K562 (cell line): Measurements from ENCODE around the gene ANKMY1. TPM values are rescaled to one million over a fixed set of nuclear protein-coding genes. Genes with fewer than 3 reads are reported as not detected.
A peak's percentile ranks its signal among the peaks of the same experiment; 100 is the strongest.

Experiments
- ATAC-seq: fragments of 200-7000 bp; cut with Tn5 transposase; 3 replicates; pipeline ENCODE4 v1.9.1; 2020; ENCODE audit warnings: moderate library complexity
- BruUV-seq: library from RNA; stranded (reverse); fragments of 400-500 nt; replicated peaks from 2 replicates; lab custom pipeline; 2021; lab: Mats Ljungman, UMichigan
- CTCF ChIA-PET: fragments of 300-600 bp; formaldehyde crosslinking; extraction: SDS; loops from one replicate; lab custom pipeline; 2021; ENCODE audit warnings: low intra/inter-chr PET ratio; lab: Yijun Ruan, JAX
- POLR2A ChIA-PET: fragments of 300-600, 350-650 bp; sonication (Branson Sonifier 250); formaldehyde crosslinking; extraction: SDS; loops from one replicate; lab custom pipeline; 2021; ENCODE audit warnings: antibody characterized with exemption, inconsistent platforms; lab: Yijun Ruan, JAX
- DNase-seq, 4 experiments: peaks; one replicate each; pipeline versions ENCODE4 v3.0.0 to v3.0.0-alpha.2; 2011 to 2018; ENCODE audit warnings: low spot score in 3 of 4, mixed read lengths in 3 of 4; ENCODE audit errors: extremely low read depth in 1 of 4
- FAIRE-seq: peaks from 2 replicates; lab custom pipeline; 2011; peaks lifted over from hg19 to GRCh38; lab: Jason Lieb, UNC
- H2AFZ ChIP-seq: 2 replicates; pipeline ENCODE4 v1.6.0; 2011; ENCODE audit warnings: low read depth, low read length, control low read depth, inconsistent platforms
- H3K27ac ChIP-seq: fragments of 200-600 bp; 3 replicates; pipeline ENCODE4 v1.8.0; 2011; ENCODE audit warnings: low read depth, mild to moderate bottlenecking, control low read depth, inconsistent platforms, low read length, moderate library complexity, mixed read lengths; ENCODE audit errors: extremely low read depth
- H3K27me3 ChIP-seq, 2 experiments: fragments of 300-600 bp in 1 of 2; 2 replicates in 1 of 2; 3 replicates in 1 of 2; pipeline versions ENCODE4 v1.6.0 to v1.8.0; 2011; ENCODE audit warnings: inconsistent platforms in 2 of 2, low read length in 2 of 2, mild to moderate bottlenecking in 1 of 2, mixed read lengths in 1 of 2, moderate library complexity in 1 of 2; ENCODE audit not compliant: control insufficient read depth in 2 of 2, insufficient read depth in 2 of 2
- H3K36me3 ChIP-seq: fragments of 300-600 bp; 3 replicates; pipeline ENCODE4 v1.8.0; 2011; ENCODE audit warnings: mild to moderate bottlenecking, low read length, inconsistent platforms; ENCODE audit not compliant: control insufficient read depth, insufficient read depth
- H3K4me1 ChIP-seq, 2 experiments: fragments of 200-600 bp in 1 of 2; replicated peaks in 1 of 2; 2 replicates in 1 of 2; 3 replicates in 1 of 2; pipeline versions ENCODE4 v1.5.1 to v1.8.0; 2011; ENCODE audit warnings: inconsistent platforms in 2 of 2, low read length in 2 of 2, mild to moderate bottlenecking in 1 of 2, mixed read lengths in 1 of 2, moderate library complexity in 1 of 2; ENCODE audit not compliant: control insufficient read depth in 2 of 2, insufficient read depth in 2 of 2
- H3K4me2 ChIP-seq: 2 replicates; pipeline ENCODE4 v1.6.1; 2011; ENCODE audit warnings: low read length, control low read depth, inconsistent platforms, mixed read lengths; ENCODE audit not compliant: insufficient read depth
- H3K4me3 ChIP-seq: fragments of 200-600 bp; sonication (generic), shearing (Covaris generic); 2 replicates; pipeline ENCODE4 v1.5.1; 2016; ENCODE audit warnings: control low read depth, inconsistent platforms
- H3K79me2 ChIP-seq: fragments of 200-600 bp; 3 replicates; pipeline ENCODE4 v1.8.0; 2011; ENCODE audit warnings: low read length, inconsistent platforms; ENCODE audit not compliant: control insufficient read depth, insufficient read depth
- H3K9ac ChIP-seq, 2 experiments: 2 replicates each; pipeline versions ENCODE4 v1.6.0 to v1.6.1; 2011; ENCODE audit warnings: low read depth in 2 of 2, low read length in 2 of 2, control low read depth in 1 of 2, inconsistent platforms in 1 of 2, mild to moderate bottlenecking in 1 of 2, mixed read lengths in 1 of 2; ENCODE audit not compliant: insufficient read depth in 1 of 2
- H3K9me1 ChIP-seq: one replicate; pipeline ENCODE4 v1.6.0; 2011; ENCODE audit warnings: inconsistent platforms, mild to moderate bottlenecking, low read length, moderate library complexity; ENCODE audit not compliant: control insufficient read depth, insufficient read depth
- H3K9me3 ChIP-seq: replicated peaks from 2 replicates; pipeline ENCODE4 v1.5.1; 2011; ENCODE audit warnings: low read depth, low read length, inconsistent platforms; ENCODE audit not compliant: control insufficient read depth, insufficient read depth
- H4K20me1 ChIP-seq: replicated peaks from 2 replicates; pipeline ENCODE4 v1.6.1; 2011; ENCODE audit warnings: low read length, inconsistent platforms, mixed read lengths; ENCODE audit not compliant: control insufficient read depth, insufficient read depth
- ETV5 ChIP-seq: sonication (generic); formaldehyde crosslinking; IDR thresholded peaks from 2 replicates; pipeline ENCODE4 v1.4.0; 2020; ENCODE audit warnings: low read depth, mild to moderate bottlenecking, missing genetic modification reagents
- KDM1A ChIP-seq, 2 experiments: fragments of 450-650 bp; IDR thresholded peaks; 2 replicates each; pipeline ENCODE4 v1.6.1; 2016; ENCODE audit warnings: mild to moderate bottlenecking in 2 of 2
- MAX ChIP-seq: sonication (generic); formaldehyde crosslinking; IDR thresholded peaks from 2 replicates; pipeline ENCODE4 v1.9.0; 2022; ENCODE audit warnings: mild to moderate bottlenecking, missing genetic modification reagents
- NFIC ChIP-seq: fragments of 450-650 bp; IDR thresholded peaks from 2 replicates; pipeline ENCODE4 v1.6.1; 2017; ENCODE audit warnings: mild to moderate bottlenecking, inconsistent platforms
- SREBF2 ChIP-seq: sonication (generic); formaldehyde crosslinking; IDR thresholded peaks from 2 replicates; pipeline ENCODE4 v1.4.0; 2020; ENCODE audit warnings: mild to moderate bottlenecking, missing genetic modification reagents
- ZNF224 ChIP-seq: sonication (generic); formaldehyde crosslinking; IDR thresholded peaks from 2 replicates; pipeline ENCODE4 v1.8.0; 2022; ENCODE audit warnings: mild to moderate bottlenecking, missing genetic modification reagents
- ZNF431 ChIP-seq: sonication (generic); formaldehyde crosslinking; IDR thresholded peaks from 2 replicates; pipeline ENCODE4 v1.8.0; 2022; ENCODE audit warnings: mild to moderate bottlenecking, missing genetic modification reagents
- ZNF717 ChIP-seq: fragments of 250-450 bp; sonication (Bioruptor Pico); IDR thresholded peaks from 2 replicates; pipeline ENCODE4 v1.5.0; 2021
- WGBS: fragments of 100-300 bp; shearing (Covaris generic); methylation state at CpG from one replicate; pipeline ENCODE4 v1.1.6; 2016; ENCODE audit warnings: low coverage, mixed read lengths; ENCODE audit not compliant: insufficient coverage; ENCODE audit errors: missing lambda C conversion rate; 5-methylcytosine and 5-hydroxymethylcytosine counted together
- in situ Hi-C: fragments of 300-500 bp; cut with MboI; formaldehyde crosslinking; loops from 4 replicates; pipeline ENCODE4 v1.15.0; 2018; ENCODE audit warnings: inconsistent platforms, mixed read lengths
- intact Hi-C: fragments of 100-400 bp; cut with micrococcal nuclease; formaldehyde crosslinking; loops from 2 replicates; pipeline ENCODE4 v1.14.2; 2022
- polyA plus RNA-seq, 8 experiments: library from polyadenylated mRNA; depleted of rRNA in 4 of 8; stranded (reverse) in 5 of 8; unstranded in 3 of 8; fragments of >200 nt; fragmentation: Nextera tagmentation in 2 of 8; fragmentation: Illumina TruSeq in 1 of 8; extraction: Ambion mirVana in 2 of 8; extraction: Trizol in 1 of 8; gene quantifications; 2 replicates each; pipeline versions ENCODE4 v1.2.1 to v1.2.3, GENCODE V29; 2011 to 2014; ENCODE audit warnings: inconsistent platforms in 1 of 8, missing spikeins in 1 of 8
- total RNA-seq, 7 experiments: library from RNA; depleted of rRNA in 6 of 7; stranded (reverse); fragments of >200 nt in 6 of 7; fragmentation: Illumina TruSeq in 2 of 7; extraction: Trizol in 2 of 7; gene quantifications; 2 replicates each; pipeline versions ENCODE4 v1.2.1 to v1.2.3, GENCODE V29; 2011 to 2021; ENCODE audit warnings: low replicate concordance in 1 of 7

Gene ANKMY1
- total and polyA plus RNA-seq, 9 of the 15 experiments (the other 6 are each of a cell fraction or from before 2014, with no cell fraction given) = 0.75 to 15.1 (median 11.7) TPM

- no peak for FAIRE-seq
Measured at GRCh38 chr2:240469740-240470139, 88.0 kb downstream of the ANKMY1 start.

GRCh38 chr2:240469239-240469636, 88.5 kb downstream of the ANKMY1 start:
- FAIRE-seq (no peak), ATAC-seq (no peak), DNase-seq (no peak)
- no peak overlapping the region for H3K9ac ChIP-seq
- no peaks in the 10 kb centered on the region for H3K79me2 ChIP-seq
- H3K9me1 ChIP-seq = no peaks in the 10 kb centered on the region
- TF ChIP-seq ZNF431 (no peak), SREBF2 (no peak), NFIC (no peak), ZNF224 (CRISPR knock-in tag) (no peak), ETV5 (CRISPR knock-in tag) (no peak)
- peaks cover 0 to 7% of the 10 kb centered on the region in 2 experiments; a peak in 1 of 5 replicates for H3K4me1 ChIP-seq
- BruUV-seq = no TSS peak
- H3K36me3 ChIP-seq = no peaks in the 10 kb centered on the region
- no peaks in the 10 kb centered on the region for H3K27me3 ChIP-seq
- no peak overlapping the region for H3K4me2 ChIP-seq
- intact Hi-C loops (no loop called here), in situ Hi-C loops (no loop called here)
- 62% methylated on average over 6 of the region's 10 CpGs for WGBS
- ChIA-PET POLR2A (no interaction called here), CTCF (no interaction called here)
- H2AFZ ChIP-seq = no peak overlapping the region
- no peaks in the 10 kb centered on the region for H4K20me1 ChIP-seq
- no peak overlapping the region for H3K27ac ChIP-seq
- no peaks in the 10 kb centered on the region for H3K9me3 ChIP-seq
- no peak overlapping the region for H3K4me3 ChIP-seq

More at GRCh38 chr2:240469740-240470139, 88.0 kb downstream of the ANKMY1 start:
- Histone ChIP-seq H3K79me2 (no peaks in the 10 kb centered on the region), H3K9ac (no peak overlapping the region), H3K9me1 (no peaks in the 10 kb centered on the region), H3K4me3 (no peak overlapping the region), H3K36me3 (no peaks in the 10 kb centered on the region), H4K20me1 (no peaks in the 10 kb centered on the region), H3K4me2 (no peak overlapping the region), H3K27me3 (no peaks in the 10 kb centered on the region), H3K4me1 (peaks cover 0 to 7% of the 10 kb centered on the region in 2 experiments; a peak in 1 of 5 replicates), H3K9me3 (no peaks in the 10 kb centered on the region), H2AFZ (no peak overlapping the region), H3K27ac (no peak overlapping the region)
- BruUV-seq = no TSS peak
- POLR2A ChIA-PET = no interaction called here
- in situ Hi-C loops = no loop called here
- peak; percentile 30; the same call in 1 of the 2 replicates for TF ChIP-seq MAX
- no peak for TF ChIP-seq ZNF717
- TF ChIP-seq KDM1A (IDR thresholded peaks at IDR 0.05) = peak in 1 of 2 experiments; percentile 12; a peak in 1 of 4 replicates
- DNase-seq (no peak), ATAC-seq (no peak)
- CTCF ChIA-PET = no interaction called here
- 66% methylated on average over 6 of the region's 6 CpGs for WGBS
- intact Hi-C loops = no loop called here
